ENCODE data around the gene BANK1. TPM values are rescaled to one million over a fixed set of nuclear protein-coding genes. Genes with fewer than 3 reads are reported as not detected.

Gene BANK1
- total and polyA plus RNA-seq, 2 donors (not counting 1 experiment from before 2014, with no cell fraction given), result 353 to 354 TPM

DNA sequence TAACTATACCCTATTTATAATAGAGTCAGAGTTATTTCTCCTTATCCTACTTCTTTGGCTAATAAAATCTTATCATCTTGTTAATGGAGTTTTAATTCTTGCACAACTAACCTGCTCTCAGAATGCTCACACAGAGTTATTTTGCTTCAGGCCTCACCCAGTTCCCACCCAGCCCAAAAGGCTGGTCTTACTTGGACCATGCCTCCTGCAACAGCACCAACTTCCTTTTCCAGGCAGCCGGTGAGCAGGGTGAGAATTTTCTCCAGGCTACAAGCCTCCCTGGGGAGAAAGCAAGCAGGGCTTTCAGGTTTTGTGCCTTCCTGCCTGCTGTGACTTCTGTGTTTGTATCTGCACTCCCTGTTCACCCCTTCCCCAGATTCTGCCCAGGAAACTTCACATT lies 29.1 kb upstream of the BANK1 start:
- DNase-seq (no peak), ATAC-seq (ENCODE audit: low read depth) (no peak)
- H3K27me3 ChIP-seq (replicated peaks in 1 of 4; ENCODE audit: control extremely low read depth in 1 of 4, control insufficient read depth in 3 of 4, insufficient read depth in 4 of 4, low read length in 3 of 4), result no peaks in the 10 kb centered on the region
- no peak for TF ChIP-seq CTCF (IDR thresholded peaks at IDR 0.05)
- no peak for TF ChIP-seq EZH2 (IDR thresholded peaks at IDR 0.05; ENCODE audit: borderline replicate concordance, insufficient read depth, low read depth, low read length, poor library complexity, severe bottlenecking)
- Mint-ChIP-seq H3K4me1 (peaks cover 23% of the 10 kb centered on the region), H3K27me3 (no peaks in the 10 kb centered on the region), H3K9me3 (ENCODE audit: insufficient read depth) (no peaks in the 10 kb centered on the region), H3K4me3 (peak overlapping the region; percentile 38), H3K27ac (peak overlapping the region; percentile 16)
- no peak overlapping the region for H3K4me3 ChIP-seq (ENCODE audit: control extremely low read depth in 1 of 5, extremely low read depth in 1 of 5, insufficient read depth in 1 of 5, low read depth in 2 of 5, low read length in 4 of 5)
- H3K36me3 ChIP-seq (replicated peaks in 1 of 2; ENCODE audit: control extremely low read depth in 1 of 2, control insufficient read depth in 1 of 2, extremely low read depth in 1 of 2, insufficient read depth in 2 of 2, low read length in 1 of 2), result no peaks in the 10 kb centered on the region
- intact Hi-C loops (cut with micrococcal nuclease), result no loop called here
- peak overlapping the region; percentile 38 for H2AFZ ChIP-seq (ENCODE audit: insufficient read depth, low read depth, low read length, poor library complexity, severe bottlenecking)
- no CpG with 5 or more reads among the region's 1 CpG for WGBS (ENCODE audit: insufficient coverage)
- H3K27ac ChIP-seq (ENCODE audit: low read length in 2 of 2), result no peak overlapping the region
- H4K20me1 ChIP-seq (ENCODE audit: control insufficient read depth, insufficient read depth, low read length, poor library complexity, severe bottlenecking), result no peaks in the 10 kb centered on the region
- ChIA-PET CTCF (no interaction called here), POLR2A (interaction anchor here (0.7 kb wide), 1 partner anchor 388 kb away, joined by 3 read pairs; no protein-coding TSS in a partner anchor)
- no peak overlapping the region for H3K9ac ChIP-seq (ENCODE audit: low read length)
- H3K79me2 ChIP-seq (ENCODE audit: control insufficient read depth, insufficient read depth, low read length), result no peaks in the 10 kb centered on the region
- no peak overlapping the region for H3K4me2 ChIP-seq (replicated peaks; ENCODE audit: low read depth, low read length, poor library complexity, severe bottlenecking)
- peaks cover 0 to 2% (median 1%) of the 10 kb centered on the region in 3 donors for H3K9me3 ChIP-seq (ENCODE audit: control extremely low read depth in 1 of 3, control insufficient read depth in 2 of 3, insufficient read depth in 1 of 3, low read length in 2 of 3)
- H3K4me1 ChIP-seq (ENCODE audit: control insufficient read depth in 2 of 2, insufficient read depth in 2 of 2, low read length in 2 of 2), result peaks cover 3 to 4% of the 10 kb centered on the region in 2 donors

DNA sequence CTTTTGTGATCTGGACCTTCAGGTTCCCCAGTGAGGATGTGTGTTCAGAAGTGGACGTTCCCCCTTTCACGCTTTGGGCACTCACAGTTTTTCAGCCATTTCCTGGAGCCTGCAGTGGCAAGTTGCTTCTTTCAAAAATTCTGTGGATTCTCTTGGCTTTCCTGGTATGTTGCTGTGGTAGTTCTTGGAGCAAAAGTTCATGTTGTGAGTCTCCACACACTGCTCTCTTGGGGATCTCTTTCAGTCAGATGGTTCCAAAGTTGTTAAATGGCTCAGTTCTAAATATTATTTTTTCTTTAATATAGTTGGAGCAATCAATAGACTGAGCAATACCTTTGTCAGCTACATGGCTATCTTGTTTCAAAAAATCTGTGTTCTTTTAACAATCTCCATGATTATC lies 28.5 kb upstream of the BANK1 start:
- ATAC-seq (ENCODE audit: low read depth) (no peak), DNase-seq (no peak)
- no peak for TF ChIP-seq CTCF (IDR thresholded peaks at IDR 0.05)
- no peak for TF ChIP-seq EZH2 (IDR thresholded peaks at IDR 0.05; ENCODE audit: borderline replicate concordance, insufficient read depth, low read depth, low read length, poor library complexity, severe bottlenecking)
- Histone ChIP-seq H4K20me1 (ENCODE audit: control insufficient read depth, insufficient read depth, low read length, poor library complexity, severe bottlenecking) (no peaks in the 10 kb centered on the region), H3K27ac (ENCODE audit: low read length in 2 of 2) (no peak overlapping the region), H3K9me3 (ENCODE audit: control extremely low read depth in 1 of 3, control insufficient read depth in 2 of 3, insufficient read depth in 1 of 3, low read length in 2 of 3) (peaks cover 0 to 2% (median 1%) of the 10 kb centered on the region in 3 donors), H3K36me3 (replicated peaks in 1 of 2; ENCODE audit: control extremely low read depth in 1 of 2, control insufficient read depth in 1 of 2, extremely low read depth in 1 of 2, insufficient read depth in 2 of 2, low read length in 1 of 2) (no peaks in the 10 kb centered on the region), H3K4me1 (ENCODE audit: control insufficient read depth in 2 of 2, insufficient read depth in 2 of 2, low read length in 2 of 2) (peaks cover 3 to 4% of the 10 kb centered on the region in 2 donors), H3K4me3 (ENCODE audit: control extremely low read depth in 1 of 5, extremely low read depth in 1 of 5, insufficient read depth in 1 of 5, low read depth in 2 of 5, low read length in 4 of 5) (no peak overlapping the region), H3K9ac (ENCODE audit: low read length) (no peak overlapping the region), H3K27me3 (replicated peaks in 1 of 4; ENCODE audit: control extremely low read depth in 1 of 4, control insufficient read depth in 3 of 4, insufficient read depth in 4 of 4, low read length in 3 of 4) (no peaks in the 10 kb centered on the region), H2AFZ (ENCODE audit: insufficient read depth, low read depth, low read length, poor library complexity, severe bottlenecking) (peak overlapping the region; percentile 38), H3K4me2 (replicated peaks; ENCODE audit: low read depth, low read length, poor library complexity, severe bottlenecking) (no peak overlapping the region), H3K79me2 (ENCODE audit: control insufficient read depth, insufficient read depth, low read length) (no peaks in the 10 kb centered on the region)
- POLR2A ChIA-PET, result interaction anchor here (0.7 kb wide), 1 partner anchor 388 kb away, joined by 3 read pairs; no protein-coding TSS in a partner anchor
- Mint-ChIP-seq H3K4me1 (peaks cover 17% of the 10 kb centered on the region), H3K27me3 (no peaks in the 10 kb centered on the region), H3K27ac (no peak overlapping the region), H3K4me3 (no peak overlapping the region), H3K9me3 (ENCODE audit: insufficient read depth) (peaks cover 5% of the 10 kb centered on the region)
- intact Hi-C loops (cut with micrococcal nuclease), result no loop called here
- WGBS (ENCODE audit: insufficient coverage), result no CpG with 5 or more reads among the region's 2 CpGs
- CTCF ChIA-PET, result no interaction called here

Measured in B cell (primary cell).